HG02642 (cell line): Measurements from ENCODE around the gene CCNF.
A peak's percentile ranks its signal among the peaks of the same experiment; 100 is the strongest.

ENCODE experiments used
- ATAC-seq: cut with Tn5 transposase; IDR thresholded peaks from one replicate; pipeline ENCODE4 v1.9.1; 2021; ENCODE audit warnings: mild to moderate bottlenecking; ENCODE audit not compliant: unreplicated experiment, poor library complexity

The CCNF gene

DNA sequence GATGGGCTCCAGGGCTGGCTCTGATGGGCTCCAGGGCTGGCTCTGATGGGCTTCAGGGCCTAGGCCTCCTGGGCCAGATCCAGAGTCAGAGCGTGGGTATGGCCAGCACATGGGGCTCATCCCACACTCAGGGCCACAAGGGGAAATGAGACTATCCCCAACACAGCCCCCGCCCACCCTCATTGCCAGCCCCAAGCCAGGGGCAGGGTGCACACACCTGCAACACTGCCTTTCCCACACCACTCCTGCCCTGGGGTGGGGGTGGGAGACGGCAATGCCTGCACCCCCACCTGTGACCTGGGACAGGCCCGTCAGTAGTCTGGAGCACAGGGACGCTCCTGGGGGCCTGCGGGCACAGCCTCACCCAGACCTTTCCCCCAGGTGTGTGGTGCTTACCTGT lies 70.2 kb downstream of the CCNF start:
- ATAC-seq = no peak

DNA sequence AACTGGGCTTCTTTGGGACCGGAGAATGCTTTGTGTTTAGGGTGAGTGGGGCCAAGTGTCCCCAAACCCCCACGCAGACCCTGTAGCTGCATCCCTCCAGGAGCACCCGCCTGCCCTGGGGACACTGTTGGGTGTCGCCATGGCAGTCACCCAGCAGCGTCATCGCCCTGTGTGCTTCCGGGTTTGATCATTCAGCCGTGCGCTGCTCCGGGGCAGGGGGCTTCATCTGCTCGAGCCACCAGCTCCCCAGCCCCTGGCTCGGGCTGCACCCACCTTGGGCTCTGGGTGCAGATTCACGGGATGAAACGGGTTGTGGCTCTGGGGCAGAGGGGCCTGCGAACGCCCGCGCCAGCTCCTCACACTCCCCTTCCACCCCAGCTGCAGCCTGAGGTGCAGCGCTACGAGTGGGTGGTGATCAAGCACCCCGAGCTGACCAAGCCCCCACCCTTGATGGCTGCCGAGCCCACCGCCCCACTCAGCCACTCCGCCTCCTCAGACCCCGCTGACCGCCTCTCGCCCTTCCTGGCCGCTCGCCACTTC lies 70.7 kb downstream of the CCNF start:
- no peak for ATAC-seq

DNA sequence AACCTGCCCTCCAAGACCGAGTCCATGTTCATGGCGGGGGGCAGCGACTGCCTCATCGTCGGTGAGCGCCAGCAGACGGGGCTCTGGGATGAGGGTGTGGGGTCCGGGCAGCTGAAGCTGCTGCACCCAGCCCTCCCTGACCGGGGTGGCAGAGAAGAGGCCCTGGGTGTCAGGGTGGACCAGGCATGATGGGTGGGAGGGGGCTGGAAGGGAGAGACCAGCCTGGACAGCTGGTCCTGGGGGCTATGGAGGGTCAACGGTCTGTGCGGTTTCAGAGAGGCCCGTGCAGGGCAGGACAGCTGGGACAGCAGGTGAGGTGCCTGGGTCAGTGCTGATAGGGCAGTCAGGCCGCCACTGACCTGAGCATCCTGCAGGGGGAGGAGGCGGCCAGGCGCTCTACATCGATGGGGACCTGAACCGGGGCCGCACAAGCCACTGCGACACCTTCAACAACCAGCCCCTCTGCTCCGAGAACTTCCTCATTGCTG lies 71.2 kb downstream of the CCNF start:
- no peak for ATAC-seq

DNA sequence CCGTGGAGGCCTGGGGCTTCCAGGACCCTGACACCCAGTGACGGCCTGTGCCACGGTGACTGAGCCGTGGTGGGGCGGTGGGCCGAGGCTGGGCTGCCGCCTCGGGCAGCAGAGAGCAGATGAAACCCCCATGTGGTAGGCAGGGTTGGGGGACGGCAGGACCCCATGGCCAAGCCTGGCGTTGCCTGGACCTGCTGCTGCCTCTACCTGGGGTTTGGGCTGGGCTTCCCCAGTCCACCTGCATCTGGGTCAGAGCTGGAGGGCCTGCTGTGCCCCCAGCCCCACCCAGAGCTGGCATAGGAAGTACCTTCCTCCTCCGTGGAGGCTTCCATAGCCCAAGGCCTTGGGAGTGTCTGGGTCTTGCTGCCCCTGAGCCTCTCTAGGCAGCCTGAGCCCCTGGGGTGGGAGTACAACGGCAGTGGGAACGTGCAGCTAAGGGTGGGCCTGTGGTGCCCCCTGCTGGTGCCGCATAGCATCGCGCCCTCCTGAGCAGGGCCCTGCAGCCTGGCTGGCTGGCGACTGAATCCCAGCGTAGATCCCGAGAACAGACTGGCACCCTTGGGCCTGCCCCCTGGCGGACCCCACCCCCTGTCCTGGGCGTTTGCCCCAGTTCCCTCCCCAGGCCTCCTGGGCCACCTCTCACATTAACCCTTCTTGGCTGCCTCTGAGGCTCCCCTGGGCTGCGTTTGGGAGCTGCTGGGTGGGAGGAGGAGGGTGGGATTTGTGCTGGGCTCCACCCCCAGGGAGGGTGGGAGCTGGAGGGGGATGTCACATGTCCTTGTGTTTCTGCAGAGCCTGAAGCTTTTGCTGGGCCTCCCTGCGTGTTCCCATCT lies 71.9 kb downstream of the CCNF start:
- ATAC-seq = no peak

DNA sequence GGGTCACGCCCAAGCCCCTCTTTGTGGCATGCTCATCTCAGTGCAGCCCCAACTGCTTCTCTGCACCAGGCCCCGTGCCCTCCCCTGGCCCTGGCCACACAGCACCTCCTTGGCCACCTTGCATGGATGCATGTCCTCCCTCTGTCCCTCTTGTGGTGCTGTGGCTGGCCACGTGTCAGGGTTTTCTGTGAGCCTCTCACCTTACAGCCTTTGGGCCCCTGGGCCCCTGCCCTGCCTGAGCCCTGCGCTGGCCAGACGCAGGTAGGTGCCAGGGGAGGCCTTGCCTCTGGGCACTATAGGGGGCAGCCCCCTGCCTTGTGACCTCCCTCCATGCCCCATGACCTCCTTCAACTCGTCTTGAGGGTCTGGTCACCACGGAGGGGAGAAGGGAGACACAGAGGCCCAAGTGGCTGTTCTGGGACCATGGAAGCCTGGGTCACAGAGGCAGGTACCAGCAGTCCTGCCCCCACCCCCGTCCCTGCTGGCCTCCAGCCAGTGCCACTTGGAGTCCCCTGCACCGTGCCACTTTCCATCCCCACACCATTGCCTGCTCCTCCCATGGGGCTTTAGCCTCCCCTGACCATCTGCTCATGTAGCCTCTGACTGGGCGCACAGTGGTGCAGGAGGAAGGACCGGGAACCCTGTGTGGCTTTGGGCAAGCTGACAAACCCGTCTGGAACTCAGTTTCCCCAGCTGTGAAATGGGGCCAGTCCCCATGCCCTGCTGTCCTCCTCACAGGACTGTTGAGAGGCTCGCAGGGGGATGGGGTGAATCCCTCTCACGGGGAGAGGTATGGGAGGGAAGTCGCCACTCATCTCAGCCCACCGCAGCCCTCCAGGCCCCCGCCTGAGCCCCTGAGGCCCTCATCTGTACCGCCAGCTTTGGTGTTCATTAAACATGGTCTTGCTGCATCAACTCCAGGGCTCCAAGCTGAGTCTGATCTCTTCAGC lies 73.0 kb downstream of the CCNF start:
- ATAC-seq = no peak

DNA sequence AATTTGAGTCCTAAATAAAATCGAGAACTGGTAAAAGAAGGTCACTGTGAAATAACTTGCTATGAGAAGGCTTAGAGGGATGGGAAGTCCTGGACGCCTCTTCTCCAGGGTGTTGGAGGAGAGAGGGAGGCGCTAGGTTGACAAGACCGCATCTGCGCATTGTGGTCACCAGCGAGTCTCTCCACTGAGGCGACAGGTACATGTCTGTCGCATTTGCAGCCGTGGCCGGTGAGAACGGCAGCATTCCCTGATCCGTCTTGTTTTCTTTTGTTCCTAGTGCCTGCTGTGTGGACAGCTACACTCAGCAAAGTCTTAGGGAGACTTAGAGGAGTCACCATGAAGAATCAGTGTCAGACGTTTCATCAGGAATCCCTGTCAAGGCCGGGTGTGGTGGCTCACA lies 76.4 kb downstream of the CCNF start:
- ATAC-seq = no peak

DNA sequence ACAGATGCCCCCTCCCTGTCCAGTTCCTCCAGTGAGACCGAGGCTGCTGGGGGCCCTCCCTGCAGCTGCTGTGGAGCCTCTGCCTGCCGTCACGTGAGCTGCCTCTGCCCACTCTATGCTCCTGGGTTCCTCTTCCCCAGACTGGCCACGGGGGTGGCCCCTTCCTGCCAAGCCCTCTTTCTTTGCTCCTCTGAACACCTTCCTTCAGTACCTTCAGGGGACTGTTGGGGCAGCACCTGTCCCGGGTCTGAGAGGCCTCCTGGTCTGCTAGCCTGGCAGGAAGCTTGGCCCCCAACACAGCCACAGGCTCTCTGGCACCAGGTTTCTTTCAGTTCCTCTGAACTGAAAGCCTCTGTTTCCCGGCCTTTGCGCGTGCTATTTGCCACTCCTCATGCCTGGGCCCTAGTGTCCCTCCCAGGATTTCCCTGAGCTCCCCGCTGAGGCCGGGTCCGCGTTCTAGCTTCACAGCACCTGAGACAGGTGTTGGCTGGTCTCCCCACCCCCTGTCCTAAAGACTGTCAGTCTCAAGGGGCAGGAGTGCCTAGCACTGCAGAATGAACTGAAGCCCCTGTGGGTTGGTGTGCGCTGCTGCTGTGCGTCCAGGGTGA lies 77.9 kb downstream of the CCNF start:
- peak; percentile 41 for ATAC-seq

DNA sequence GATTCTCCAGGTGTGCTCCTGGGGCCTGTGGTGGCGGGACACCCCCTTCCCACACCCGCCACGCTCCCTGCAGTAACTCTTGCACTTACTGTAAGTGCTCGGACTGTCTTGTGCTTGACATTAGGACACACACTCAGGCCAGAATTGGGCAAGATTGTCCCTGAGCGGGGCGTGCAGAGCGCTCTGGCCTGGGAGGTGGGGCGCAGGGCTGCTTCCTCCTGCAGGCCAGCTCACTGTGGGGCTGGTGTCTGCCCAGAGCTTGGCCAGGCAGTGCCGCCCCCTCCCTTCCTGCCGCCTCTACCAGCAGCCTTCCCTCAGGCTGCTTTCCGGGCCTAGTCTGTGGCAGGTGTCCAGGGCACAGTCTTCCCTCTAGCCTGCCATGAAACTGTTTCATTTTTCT lies 78.4 kb downstream of the CCNF start:
- peak; percentile 4 for ATAC-seq
